Activated naive CD4-positive, alpha-beta T cell treated with Interleukin-2 at 50 U/mL for 16 hours (primary cell): Measurements from ENCODE around the gene RNF222.

Source experiments
- DNase-seq: peaks from one replicate; pipeline ENCODE4 v3.0.0-alpha.2; 2020

The RNF222 gene

GRCh38 chr17:8397636-8398035, at the start of gene RNF222:
TSS of gene RNF222 (minus strand) at chr17:8397827. CDS start at chr17:8393461, 4,366 bp downstream.
- no peak for DNase-seq

- DNase-seq, result no peak
Observed at GRCh38 chr17:8445536-8445935, 47.9 kb upstream of the RNF222 start.

GRCh38 chr17:8444494-8444893, 46.9 kb upstream of the RNF222 start:
- no peak for DNase-seq

GRCh38 chr17:8443756-8444155, 46.1 kb upstream of the RNF222 start:
- no peak for DNase-seq

- DNase-seq, result no peak
Observed at GRCh38 chr17:8442310-8442709, 44.7 kb upstream of the RNF222 start.

- DNase-seq, result no peak
Observed at GRCh38 chr17:8441690-8442089, 44.1 kb upstream of the RNF222 start.

GRCh38 chr17:8439681-8440080, 42.1 kb upstream of the RNF222 start:
- DNase-seq, result no peak

GRCh38 chr17:8438441-8438840, 40.8 kb upstream of the RNF222 start:
- DNase-seq, result no peak

- DNase-seq, result no peak
Observed at GRCh38 chr17:8436844-8437171, 39.2 kb upstream of the RNF222 start.

GRCh38 chr17:8436169-8436843, 38.7 kb upstream of the RNF222 start:
- DNase-seq, result peak; percentile 71

- DNase-seq, result peak; percentile 99
Observed at GRCh38 chr17:8435245-8436168, 37.9 kb upstream of the RNF222 start, which contains the start of gene NDEL1. TSS of gene NDEL1 (plus strand) at chr17:8435884. CDS start at chr17:8444272, 8,388 bp downstream.

GRCh38 chr17:8430966-8431365, 33.3 kb upstream of the RNF222 start:
- DNase-seq, result no peak

GRCh38 chr17:8426802-8427201, 29.2 kb upstream of the RNF222 start:
- no peak for DNase-seq

- no peak for DNase-seq
Observed at GRCh38 chr17:8426094-8426720, 28.6 kb upstream of the RNF222 start.

- DNase-seq, result no peak
Observed at GRCh38 chr17:8421571-8421970, 23.9 kb upstream of the RNF222 start.

- DNase-seq, result no peak
Observed at GRCh38 chr17:8420041-8420934, 22.7 kb upstream of the RNF222 start.

- no peak for DNase-seq
Observed at GRCh38 chr17:8419305-8419704, 21.7 kb upstream of the RNF222 start.

GRCh38 chr17:8418471-8418870, 20.8 kb upstream of the RNF222 start:
- no peak for DNase-seq

GRCh38 chr17:8417806-8418205, 20.2 kb upstream of the RNF222 start:
- no peak for DNase-seq

- DNase-seq, result no peak
Observed at GRCh38 chr17:8413938-8414337, 16.3 kb upstream of the RNF222 start.

- no peak for DNase-seq
Observed at GRCh38 chr17:8413328-8413727, 15.7 kb upstream of the RNF222 start.

GRCh38 chr17:8412089-8412488, 14.5 kb upstream of the RNF222 start:
- no peak for DNase-seq

- DNase-seq, result no peak
Observed at GRCh38 chr17:8410883-8411238, 13.2 kb upstream of the RNF222 start.
